Measurements from ENCODE around the gene ATG5. TPM values are rescaled to one million over a fixed set of nuclear protein-coding genes. Genes with fewer than 3 reads are reported as not detected.

The ATG5 gene
- total RNA-seq, 3 donors from 2014 or later: 39.4 to 51.6 (median 43.0) TPM

- intact Hi-C loops (cut with DNase I, micrococcal nuclease): no loop called here
- H3K9me3 ChIP-seq: no peaks in the 10 kb centered on the region
- no peak for TF ChIP-seq CTCF (IDR thresholded peaks at IDR 0.05)
- DNase-seq: no peak
- H3K36me3 ChIP-seq (ENCODE audit: low read depth): no peaks in the 10 kb centered on the region
- no peak for ATAC-seq
- no peak overlapping the region for H3K4me3 ChIP-seq
- H3K4me1 ChIP-seq (ENCODE audit: low read depth): peaks cover 4% of the 10 kb centered on the region
Measured at GRCh38 chr6:106185615-106186014, 139.9 kb downstream of the ATG5 start.

DNA sequence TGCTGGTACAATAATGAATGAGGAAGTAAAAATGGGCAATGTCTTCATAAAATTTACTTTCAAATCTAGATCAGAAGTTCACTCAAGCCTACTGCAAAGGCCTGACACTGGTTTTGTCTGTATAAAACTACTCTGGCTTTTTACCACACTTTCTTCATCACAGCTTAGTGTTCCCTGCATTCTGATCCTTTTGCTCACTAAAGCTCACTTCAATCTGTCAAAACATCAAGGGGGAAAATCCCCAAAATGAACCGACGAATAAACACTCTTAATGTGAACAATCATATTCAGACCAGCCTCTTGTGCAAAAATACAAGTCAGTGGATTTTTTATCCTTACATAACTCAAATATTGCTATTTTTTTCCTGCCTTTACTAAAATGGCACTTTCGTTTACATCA is 140.9 kb downstream of the ATG5 start:
- ATAC-seq (no peak), DNase-seq (no peak)
- Histone ChIP-seq H3K9me3 (no peaks in the 10 kb centered on the region), H3K4me3 (no peak overlapping the region), H3K4me1 (ENCODE audit: low read depth) (peaks cover 4% of the 10 kb centered on the region), H3K36me3 (ENCODE audit: low read depth) (no peaks in the 10 kb centered on the region)
- intact Hi-C loops (cut with DNase I, micrococcal nuclease): no loop called here
- TF ChIP-seq CTCF (IDR thresholded peaks at IDR 0.05): no peak

GRCh38 chr6:106183430-106183829 is 142.1 kb downstream of the ATG5 start:
- no peak overlapping the region for H3K4me3 ChIP-seq
- TF ChIP-seq CTCF (IDR thresholded peaks at IDR 0.05): no peak
- no peaks in the 10 kb centered on the region for H3K36me3 ChIP-seq (ENCODE audit: low read depth)
- intact Hi-C loops (cut with DNase I, micrococcal nuclease): no loop called here
- ATAC-seq (no peak), DNase-seq (no peak)
- H3K9me3 ChIP-seq: no peaks in the 10 kb centered on the region
- peaks cover 4% of the 10 kb centered on the region for H3K4me1 ChIP-seq (ENCODE audit: low read depth)

GRCh38 chr6:106182455-106182854 is 143.1 kb downstream of the ATG5 start:
- H3K9me3 ChIP-seq: no peaks in the 10 kb centered on the region
- peaks cover 4% of the 10 kb centered on the region for H3K4me1 ChIP-seq (ENCODE audit: low read depth)
- no peaks in the 10 kb centered on the region for H3K36me3 ChIP-seq (ENCODE audit: low read depth)
- DNase-seq (no peak), ATAC-seq (no peak)
- no peak overlapping the region for H3K4me3 ChIP-seq
- no peak for TF ChIP-seq CTCF (IDR thresholded peaks at IDR 0.05)
- intact Hi-C loops (cut with DNase I, micrococcal nuclease): no loop called here

GRCh38 chr6:106181664-106182418 is 143.7 kb downstream of the ATG5 start:
- H3K4me1 ChIP-seq (ENCODE audit: low read depth): peaks cover 9% of the 10 kb centered on the region
- no peaks in the 10 kb centered on the region for H3K9me3 ChIP-seq
- intact Hi-C loops (cut with DNase I, micrococcal nuclease): no loop called here
- no peaks in the 10 kb centered on the region for H3K36me3 ChIP-seq (ENCODE audit: low read depth)
- DNase-seq (no peak), ATAC-seq (no peak)
- TF ChIP-seq CTCF (IDR thresholded peaks at IDR 0.05): no peak
- H3K4me3 ChIP-seq: no peak overlapping the region

Measured in mucosa of descending colon (tissue), 3 donors.